NT2/D1 (cell line): ENCODE results near the gene OR2B2.
"Not testable (repeated sequence)": the region's sequence is repeated elsewhere in the genome, so short reads cannot be mapped to it uniquely, and the experiment has no call there.

Experiments used
- DNase-seq: peaks from one replicate; pipeline ENCODE4 v3.0.0-alpha.2; 2011; ENCODE audit warnings: low read depth, low spot score
- H3K27me3 ChIP-seq: 2 replicates; pipeline ENCODE4 v1.6.0; 2011; ENCODE audit warnings: mild to moderate bottlenecking; ENCODE audit not compliant: insufficient read length, insufficient read depth
- H3K36me3 ChIP-seq: 2 replicates; pipeline ENCODE4 v1.6.1; 2011; ENCODE audit warnings: mild to moderate bottlenecking, low read length, mixed read lengths; ENCODE audit not compliant: insufficient read depth, insufficient read length
- H3K4me1 ChIP-seq: 2 replicates; pipeline ENCODE4 v1.5.1; 2011; ENCODE audit not compliant: insufficient read depth, insufficient read length
- H3K4me3 ChIP-seq: 2 replicates; pipeline ENCODE4 v1.5.1; 2011; ENCODE audit warnings: low read depth; ENCODE audit not compliant: insufficient read length
- H3K9ac ChIP-seq: 2 replicates; pipeline ENCODE4 v1.6.0; 2011; ENCODE audit warnings: low read depth; ENCODE audit not compliant: insufficient read length
- H3K9me3 ChIP-seq: 2 replicates; pipeline ENCODE4 v1.5.1; 2011; ENCODE audit warnings: mild to moderate bottlenecking, low read length; ENCODE audit not compliant: insufficient read depth
- SUZ12 ChIP-seq: IDR thresholded peaks from 2 replicates; pipeline ENCODE4 v1.6.1; 2011; ENCODE audit not compliant: insufficient read length, insufficient read depth; ENCODE audit errors: extremely low read depth
- YY1 ChIP-seq: IDR thresholded peaks from 2 replicates; pipeline ENCODE4 v1.6.1; 2011; ENCODE audit not compliant: insufficient read length, insufficient read depth
- ZNF274 ChIP-seq: IDR thresholded peaks from 2 replicates; pipeline ENCODE4 v1.6.1; 2011; ENCODE audit warnings: mild to moderate bottlenecking, low read depth, low read length

Gene OR2B2

DNA sequence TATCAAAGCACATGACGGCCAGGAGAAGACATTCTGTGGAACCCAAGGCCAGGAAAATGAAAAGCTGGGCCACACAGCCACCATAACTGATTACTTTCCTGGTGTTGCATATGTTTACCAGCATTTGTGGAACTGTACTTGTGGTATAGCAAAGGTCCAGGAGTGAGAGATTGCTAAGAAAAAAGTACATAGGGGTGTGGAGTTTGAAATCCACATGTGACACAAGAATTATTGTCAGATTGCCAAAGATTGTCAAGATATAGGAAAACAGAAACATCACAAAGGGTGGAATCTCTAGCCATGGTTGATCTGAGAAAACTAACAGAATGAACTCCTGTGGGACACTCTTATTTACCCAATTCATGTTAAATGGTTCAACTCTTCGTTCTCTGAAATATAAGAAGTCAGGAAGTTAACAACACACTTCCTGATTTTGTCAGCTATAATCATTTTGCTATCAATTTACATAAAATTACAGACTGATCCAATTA is at the start of gene OR2B2:
Gene OR2B2, minus strand, starts transcription at position 441 of the 491 bp plus-strand sequence. Its CDS starts 77 bp downstream, at position 364.
- Histone ChIP-seq H3K36me3 (no peaks in the 10 kb centered on the region), H3K9ac (no peak within 1 kb of the TSS), H3K4me3 (no peak within 1 kb of the TSS), H3K4me1 (no peaks in the 10 kb centered on the region), H3K9me3 (no peaks in the 10 kb centered on the region), H3K27me3 (no peaks in the 10 kb centered on the region)
- no peak for TF ChIP-seq YY1
- no peak for TF ChIP-seq ZNF274
- no peak for TF ChIP-seq SUZ12
- no peak for DNase-seq

DNA sequence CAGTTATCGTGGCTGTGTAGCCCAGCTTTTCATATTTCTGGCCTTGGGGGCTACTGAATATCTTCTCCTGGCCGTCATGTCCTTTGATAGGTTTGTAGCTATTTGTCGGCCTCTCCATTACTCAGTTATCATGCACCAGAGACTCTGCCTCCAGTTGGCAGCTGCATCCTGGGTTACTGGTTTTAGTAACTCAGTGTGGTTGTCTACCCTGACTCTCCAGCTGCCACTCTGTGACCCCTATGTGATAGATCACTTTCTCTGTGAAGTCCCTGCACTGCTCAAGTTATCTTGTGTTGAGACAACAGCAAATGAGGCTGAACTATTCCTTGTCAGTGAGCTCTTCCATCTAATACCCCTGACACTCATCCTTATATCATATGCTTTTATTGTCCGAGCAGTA is 45.3 kb upstream of the OR2B2 start:
- Histone ChIP-seq H3K36me3 (no peaks in the 10 kb centered on the region), H3K9ac (no peak overlapping the region), H3K4me1 (no peaks in the 10 kb centered on the region), H3K27me3 (no peaks in the 10 kb centered on the region), H3K4me3 (no peak overlapping the region), H3K9me3 (no peaks in the 10 kb centered on the region)
- DNase-seq = no peak
- TF ChIP-seq YY1 (no peak), ZNF274 (no peak), SUZ12 (no peak)

DNA sequence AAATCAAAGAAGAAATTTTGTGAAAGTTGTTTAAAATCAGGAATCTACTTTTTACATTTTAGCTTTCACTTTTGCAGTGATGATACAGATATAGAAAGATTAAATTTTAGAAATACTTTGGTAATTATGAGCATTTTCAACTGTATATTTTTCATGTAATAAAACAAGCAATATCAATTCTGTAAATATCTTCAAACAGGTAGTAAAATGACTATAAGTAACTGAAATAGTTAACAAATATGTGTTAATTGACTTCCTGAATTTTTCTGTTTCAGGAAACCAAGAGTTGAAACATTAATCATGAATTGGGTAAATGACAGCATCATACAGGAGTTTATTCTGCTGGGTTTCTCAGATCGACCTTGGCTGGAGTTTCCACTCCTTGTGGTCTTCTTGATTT is 44.7 kb upstream of the OR2B2 start, which contains the start of gene OR2B6:
Gene OR2B6, plus strand, starts transcription at position 301 of the 400 bp plus-strand sequence. Its CDS starts 0 bp downstream, at position 301.
- DNase-seq = no peak
- H3K27me3 ChIP-seq = no peaks in the 10 kb centered on the region
- H3K4me1 ChIP-seq = no peaks in the 10 kb centered on the region
- no peak within 1 kb of the TSS for H3K4me3 ChIP-seq
- TF ChIP-seq SUZ12 (no peak), YY1 (no peak), ZNF274 (no peak)
- no peaks in the 10 kb centered on the region for H3K36me3 ChIP-seq
- no peaks in the 10 kb centered on the region for H3K9me3 ChIP-seq
- H3K9ac ChIP-seq = no peak within 1 kb of the TSS

GRCh38 chr6:27951040-27951439 is 38.8 kb upstream of the OR2B2 start:
- Histone ChIP-seq H3K9me3 (no peaks in the 10 kb centered on the region; the same call in 1 of the 2 replicates), H3K9ac (no peak overlapping the region), H3K4me3 (no peak overlapping the region), H3K4me1 (no peaks in the 10 kb centered on the region), H3K36me3 (no peaks in the 10 kb centered on the region), H3K27me3 (no peaks in the 10 kb centered on the region)
- DNase-seq = no peak
- TF ChIP-seq SUZ12 = no peak
- TF ChIP-seq YY1 = no peak
- no peak for TF ChIP-seq ZNF274

- no peak for TF ChIP-seq ZNF274
- TF ChIP-seq YY1 = no peak
- TF ChIP-seq SUZ12 = no peak
- Histone ChIP-seq H3K36me3 (no peaks in the 10 kb centered on the region), H3K4me1 (no peaks in the 10 kb centered on the region), H3K9ac (no peak overlapping the region), H3K4me3 (no peak overlapping the region), H3K27me3 (no peaks in the 10 kb centered on the region), H3K9me3 (no peaks in the 10 kb centered on the region; the same call in 1 of the 2 replicates)
- DNase-seq = no peak
Observed at GRCh38 chr6:27948237-27948636, 36.0 kb upstream of the OR2B2 start.

GRCh38 chr6:27943072-27943471 is 30.9 kb upstream of the OR2B2 start:
- H3K4me1 ChIP-seq, H3K4me3 ChIP-seq, DNase-seq, H3K9ac ChIP-seq, H3K27me3 ChIP-seq, H3K36me3 ChIP-seq, H3K9me3 ChIP-seq: not testable (repeated sequence)

GRCh38 chr6:27940766-27941165 is 28.6 kb upstream of the OR2B2 start:
- Histone ChIP-seq H3K9ac (no peak overlapping the region), H3K4me3 (no peak overlapping the region), H3K36me3 (no peaks in the 10 kb centered on the region), H3K9me3 (no peaks in the 10 kb centered on the region), H3K4me1 (no peaks in the 10 kb centered on the region), H3K27me3 (no peaks in the 10 kb centered on the region)
- no peak for DNase-seq
- no peak for TF ChIP-seq ZNF274
- no peak for TF ChIP-seq YY1
- TF ChIP-seq SUZ12 = no peak

DNA sequence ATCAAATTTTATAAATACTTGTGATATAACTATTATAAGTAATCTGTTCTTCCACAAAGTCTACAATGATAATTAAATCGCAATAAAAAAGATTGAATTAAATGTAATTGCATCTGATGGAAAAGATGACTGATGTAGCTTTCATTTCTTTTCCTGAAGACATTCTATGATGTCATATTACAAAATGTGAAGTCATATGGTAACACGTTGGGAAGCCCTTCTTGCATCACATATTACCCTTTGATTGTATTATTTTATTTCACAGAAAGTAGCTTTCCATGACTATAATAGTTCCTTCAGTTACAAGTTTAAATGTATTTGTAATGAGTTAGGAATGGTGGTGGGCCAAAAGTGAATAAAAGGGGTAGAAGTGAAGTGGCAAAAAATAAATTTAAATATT is 19.0 kb upstream of the OR2B2 start:
- H3K9me3 ChIP-seq = peaks cover 10% of the 10 kb centered on the region; the same call in 1 of the 2 replicates
- no peak for DNase-seq

GRCh38 chr6:27929930-27930329 is 17.7 kb upstream of the OR2B2 start:
- not testable (repeated sequence) for DNase-seq

More for the DNA sequence above, 19.0 kb upstream of the OR2B2 start:
- H3K9ac ChIP-seq = no peak overlapping the region
- TF ChIP-seq YY1 (no peak), SUZ12 (no peak), ZNF274 (no peak)
- no peaks in the 10 kb centered on the region for H3K4me1 ChIP-seq
- H3K4me3 ChIP-seq = no peak overlapping the region
- no peaks in the 10 kb centered on the region for H3K36me3 ChIP-seq
- no peaks in the 10 kb centered on the region for H3K27me3 ChIP-seq

GRCh38 chr6:27928041-27928440 is 15.8 kb upstream of the OR2B2 start:
- not testable (repeated sequence) for H3K27me3 ChIP-seq, H3K4me3 ChIP-seq, H3K36me3 ChIP-seq, H3K9ac ChIP-seq, H3K4me1 ChIP-seq, DNase-seq
- H3K9me3 ChIP-seq = peaks cover 10% of the 10 kb centered on the region; the same call in 1 of the 2 replicates

More at GRCh38 chr6:27929930-27930329, 17.7 kb upstream of the OR2B2 start:
- H3K4me1 ChIP-seq, H3K4me3 ChIP-seq, H3K9ac ChIP-seq, H3K27me3 ChIP-seq, H3K36me3 ChIP-seq: not testable (repeated sequence)
- H3K9me3 ChIP-seq = peaks cover 10% of the 10 kb centered on the region; the same call in 1 of the 2 replicates
